Nephron (organoid): ENCODE measurements around the gene XPNPEP3.

ENCODE experiments used
- H3K27ac Mint-ChIP-seq, 3 experiments: 2 replicates each; pipeline ENCODE4 v1.8.0; 2020; ENCODE audit warnings: mixed read lengths in 3 of 3, mild to moderate bottlenecking in 2 of 3, moderate library complexity in 1 of 3
- H3K27me3 Mint-ChIP-seq: 2 replicates; pipeline ENCODE4 v1.8.0; 2021; ENCODE audit warnings: low read depth, mild to moderate bottlenecking, moderate library complexity, mixed read lengths
- H3K36me3 Mint-ChIP-seq: 2 replicates; pipeline ENCODE4 v1.8.0; 2020; ENCODE audit warnings: low read depth, mixed read lengths
- H3K4me1 Mint-ChIP-seq: 2 replicates; pipeline ENCODE4 v1.8.0; 2020; ENCODE audit warnings: mixed read lengths
- H3K4me3 Mint-ChIP-seq, 3 experiments: 2 replicates each; pipeline ENCODE4 v1.8.0; 2020; ENCODE audit warnings: mild to moderate bottlenecking in 3 of 3, mixed read lengths in 3 of 3, moderate library complexity in 2 of 3
- H3K9me3 Mint-ChIP-seq: 2 replicates; pipeline ENCODE4 v1.8.0; 2020; ENCODE audit warnings: mixed read lengths
- TF ChIP-seq, protein P1 (sequence below), 3 experiments: fragments of 200-600 bp; sonication (generic); IDR thresholded peaks; one replicate each; pipeline ENCODE4 v1.5.0; 2021; ENCODE audit warnings: antibody characterized with exemption in 3 of 3; ENCODE audit not compliant: unreplicated experiment in 3 of 3

Gene XPNPEP3

GRCh38 chr22:40878922-40879321, 22.0 kb downstream of the XPNPEP3 start:
- no peaks in the 10 kb centered on the region for H3K9me3 Mint-ChIP-seq
- H3K27me3 Mint-ChIP-seq, result no peaks in the 10 kb centered on the region
- no peaks in the 10 kb centered on the region for H3K4me1 Mint-ChIP-seq
- TF ChIP-seq, protein P1, sequence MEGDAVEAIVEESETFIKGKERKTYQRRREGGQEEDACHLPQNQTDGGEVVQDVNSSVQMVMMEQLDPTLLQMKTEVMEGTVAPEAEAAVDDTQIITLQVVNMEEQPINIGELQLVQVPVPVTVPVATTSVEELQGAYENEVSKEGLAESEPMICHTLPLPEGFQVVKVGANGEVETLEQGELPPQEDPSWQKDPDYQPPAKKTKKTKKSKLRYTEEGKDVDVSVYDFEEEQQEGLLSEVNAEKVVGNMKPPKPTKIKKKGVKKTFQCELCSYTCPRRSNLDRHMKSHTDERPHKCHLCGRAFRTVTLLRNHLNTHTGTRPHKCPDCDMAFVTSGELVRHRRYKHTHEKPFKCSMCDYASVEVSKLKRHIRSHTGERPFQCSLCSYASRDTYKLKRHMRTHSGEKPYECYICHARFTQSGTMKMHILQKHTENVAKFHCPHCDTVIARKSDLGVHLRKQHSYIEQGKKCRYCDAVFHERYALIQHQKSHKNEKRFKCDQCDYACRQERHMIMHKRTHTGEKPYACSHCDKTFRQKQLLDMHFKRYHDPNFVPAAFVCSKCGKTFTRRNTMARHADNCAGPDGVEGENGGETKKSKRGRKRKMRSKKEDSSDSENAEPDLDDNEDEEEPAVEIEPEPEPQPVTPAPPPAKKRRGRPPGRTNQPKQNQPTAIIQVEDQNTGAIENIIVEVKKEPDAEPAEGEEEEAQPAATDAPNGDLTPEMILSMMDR (IDR thresholded peaks at IDR 0.05; ENCODE audit: unreplicated experiment in 3 of 3), result no peak
- peaks cover 22% of the 10 kb centered on the region for H3K36me3 Mint-ChIP-seq
- H3K27ac Mint-ChIP-seq, result no peak overlapping the region
- H3K4me3 Mint-ChIP-seq, result no peak overlapping the region

DNA sequence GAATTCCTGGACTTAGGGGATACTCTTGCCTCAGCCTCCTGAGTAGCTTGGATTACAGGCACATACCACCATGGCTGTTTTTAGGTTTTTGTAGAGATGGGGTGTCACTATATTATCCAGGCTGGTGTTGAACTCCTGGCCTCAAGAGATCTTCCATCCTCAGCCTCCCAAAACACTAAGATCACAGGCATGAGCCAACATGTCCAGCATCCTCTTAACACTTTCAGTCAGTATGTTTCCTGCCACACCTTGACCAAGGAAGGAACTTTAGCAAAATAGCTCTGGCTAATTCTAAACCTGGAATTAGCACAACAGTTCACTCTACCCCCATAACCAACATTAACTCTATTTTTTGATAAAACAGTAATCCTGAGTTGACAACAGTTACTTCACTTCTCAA, 32.2 kb downstream of the XPNPEP3 start:
- H3K4me3 Mint-ChIP-seq, result no peak overlapping the region
- no peaks in the 10 kb centered on the region for H3K9me3 Mint-ChIP-seq
- no peaks in the 10 kb centered on the region for H3K4me1 Mint-ChIP-seq
- no peak overlapping the region for H3K27ac Mint-ChIP-seq
- TF ChIP-seq, protein P1 (IDR thresholded peaks at IDR 0.05; ENCODE audit: unreplicated experiment in 3 of 3), result no peak
- peaks cover 53% of the 10 kb centered on the region for H3K36me3 Mint-ChIP-seq
- no peaks in the 10 kb centered on the region for H3K27me3 Mint-ChIP-seq

DNA sequence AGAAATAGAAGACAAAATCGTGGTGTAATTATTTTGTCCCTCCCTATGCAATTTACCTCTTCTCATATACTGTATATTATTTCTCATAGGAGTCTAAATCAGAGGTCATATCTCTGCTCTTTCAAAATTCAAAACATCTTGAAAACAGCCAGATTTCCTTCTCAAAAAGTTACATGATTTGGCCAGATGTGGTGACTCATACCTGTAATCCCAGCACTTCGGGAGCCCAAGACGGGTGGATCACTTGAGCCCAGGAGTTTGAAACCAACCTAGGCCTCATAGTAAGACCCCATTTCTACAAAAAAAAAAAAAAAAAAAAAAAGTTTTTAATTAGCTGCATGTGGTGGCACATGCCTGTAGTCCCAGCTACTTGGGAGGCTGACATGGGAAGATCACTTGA, 33.9 kb downstream of the XPNPEP3 start:
- Mint-ChIP-seq H3K27me3 (no peaks in the 10 kb centered on the region), H3K27ac (no peak overlapping the region), H3K36me3 (peaks cover 48% of the 10 kb centered on the region), H3K9me3 (no peaks in the 10 kb centered on the region), H3K4me1 (no peaks in the 10 kb centered on the region), H3K4me3 (no peak overlapping the region)
- TF ChIP-seq, protein P1 (IDR thresholded peaks at IDR 0.05; ENCODE audit: unreplicated experiment in 3 of 3), result no peak

GRCh38 chr22:40894417-40894816, 37.5 kb downstream of the XPNPEP3 start:
- H3K4me3 Mint-ChIP-seq, result no peak overlapping the region
- TF ChIP-seq, protein P1 (IDR thresholded peaks at IDR 0.05; ENCODE audit: unreplicated experiment in 3 of 3), result no peak

DNA sequence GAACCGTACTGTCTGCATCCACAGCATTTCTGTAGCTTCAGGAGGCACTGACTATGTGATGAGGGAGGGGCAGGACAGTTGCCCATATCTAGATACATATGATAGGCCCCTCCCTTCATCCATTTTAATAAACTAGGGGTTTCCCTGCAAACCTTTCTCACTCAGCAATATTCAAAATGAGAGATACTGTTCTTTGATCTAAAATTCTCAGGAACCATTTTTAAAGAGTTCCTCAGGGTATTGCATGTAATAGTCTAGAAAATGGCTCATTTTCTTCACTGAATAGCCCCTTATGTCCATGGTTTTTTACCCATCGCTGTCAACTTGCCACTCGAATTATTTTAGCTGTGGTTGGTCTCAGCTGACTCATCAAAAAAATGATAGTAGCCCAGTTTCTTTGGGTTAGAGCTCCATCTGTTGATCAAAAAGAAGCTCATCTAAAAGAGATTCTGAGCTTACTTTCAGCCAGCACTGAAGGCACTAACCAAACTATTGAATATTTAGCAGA, 42.0 kb downstream of the XPNPEP3 start:
- H3K27ac Mint-ChIP-seq, result peak overlapping the region in 2 of 3 experiments; percentile 8 to 45
- H3K9me3 Mint-ChIP-seq, result no peaks in the 10 kb centered on the region
- TF ChIP-seq, protein P1 (IDR thresholded peaks at IDR 0.05; ENCODE audit: unreplicated experiment in 3 of 3), result peak; percentile 53 to 59 (median 53)
- H3K27me3 Mint-ChIP-seq, result no peaks in the 10 kb centered on the region
- H3K36me3 Mint-ChIP-seq, result peaks cover 20% of the 10 kb centered on the region
- no peaks in the 10 kb centered on the region for H3K4me1 Mint-ChIP-seq
- H3K4me3 Mint-ChIP-seq, result no peak overlapping the region

More at GRCh38 chr22:40894417-40894816, 37.5 kb downstream of the XPNPEP3 start:
- H3K36me3 Mint-ChIP-seq, result peaks cover 25% of the 10 kb centered on the region
- no peak overlapping the region for H3K27ac Mint-ChIP-seq
- no peaks in the 10 kb centered on the region for H3K9me3 Mint-ChIP-seq
- no peaks in the 10 kb centered on the region for H3K27me3 Mint-ChIP-seq
- no peaks in the 10 kb centered on the region for H3K4me1 Mint-ChIP-seq

- TF ChIP-seq, protein P1 (IDR thresholded peaks at IDR 0.05; ENCODE audit: unreplicated experiment in 3 of 3), result no peak
- Mint-ChIP-seq H3K9me3 (no peaks in the 10 kb centered on the region), H3K4me1 (no peaks in the 10 kb centered on the region), H3K27me3 (no peaks in the 10 kb centered on the region), H3K27ac (no peak overlapping the region), H3K4me3 (no peak overlapping the region), H3K36me3 (peaks cover 30% of the 10 kb centered on the region)
Observed at GRCh38 chr22:40904101-40904500, 47.2 kb downstream of the XPNPEP3 start.
